NOMO-1 treated with DMSO at 0.1 percent for 48 hours (cell line): ENCODE results near the gene FAM3C.

Experiments
- DNase-seq: peaks from one replicate; lab custom pipeline; 2025; ENCODE audit not compliant: unreplicated experiment; lab: John Stamatoyannopoulos, UW

FAM3C gene

DNA sequence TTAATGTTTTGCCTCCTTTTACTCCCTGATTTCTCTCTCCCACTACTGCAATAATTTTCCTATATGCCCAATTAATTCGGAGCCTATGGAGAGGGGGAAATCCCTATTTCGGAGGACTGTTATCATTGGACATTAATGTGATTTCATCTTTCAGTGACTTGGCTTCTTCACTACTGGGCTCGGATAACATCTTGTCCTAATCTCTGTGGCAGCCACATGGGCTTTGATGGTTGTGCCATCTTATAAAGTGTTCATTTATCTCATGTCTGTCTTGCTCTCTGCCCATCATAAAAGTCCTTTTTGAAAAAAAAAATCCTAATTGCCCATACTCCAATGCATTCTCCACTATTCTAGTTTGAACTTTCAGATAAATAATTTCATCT, 15.5 kb upstream of the FAM3C start:
- no peak for DNase-seq

DNA sequence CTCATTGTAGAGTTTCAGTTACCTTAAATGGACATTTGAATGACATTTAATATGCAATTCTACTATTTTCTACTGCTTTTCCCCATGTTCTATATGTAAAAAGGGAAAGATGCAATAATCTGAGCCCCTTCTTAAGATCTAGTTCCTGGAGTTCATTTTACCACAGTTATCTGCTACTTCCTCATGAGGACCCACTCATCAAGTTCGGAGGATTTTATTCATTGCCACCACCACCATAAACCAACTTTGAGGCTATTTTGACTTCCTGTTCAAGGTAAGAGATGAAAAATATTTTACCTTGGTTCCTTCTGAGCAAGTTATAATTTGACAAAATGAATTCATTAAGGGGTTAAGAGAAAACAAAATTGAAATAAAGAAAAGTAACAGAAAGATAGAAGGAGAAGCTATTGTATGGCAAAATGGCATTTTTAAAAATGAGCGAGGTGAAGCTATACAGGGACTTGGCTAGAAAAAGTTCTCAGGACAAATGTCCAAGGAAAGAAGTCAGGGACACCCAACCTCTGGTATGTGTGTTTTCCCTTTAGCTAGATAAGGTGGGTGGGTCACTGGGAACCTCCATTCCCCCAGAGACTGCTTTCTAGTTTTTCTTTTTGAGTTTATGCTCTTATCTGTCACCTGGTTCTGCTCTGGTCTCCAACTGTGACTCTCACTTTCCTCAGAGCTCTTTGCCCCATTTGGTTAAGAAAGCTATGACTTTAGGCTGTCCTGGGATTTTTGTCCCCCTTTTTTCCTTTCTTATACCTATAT, 14.9 kb upstream of the FAM3C start:
- DNase-seq, result no peak

DNA sequence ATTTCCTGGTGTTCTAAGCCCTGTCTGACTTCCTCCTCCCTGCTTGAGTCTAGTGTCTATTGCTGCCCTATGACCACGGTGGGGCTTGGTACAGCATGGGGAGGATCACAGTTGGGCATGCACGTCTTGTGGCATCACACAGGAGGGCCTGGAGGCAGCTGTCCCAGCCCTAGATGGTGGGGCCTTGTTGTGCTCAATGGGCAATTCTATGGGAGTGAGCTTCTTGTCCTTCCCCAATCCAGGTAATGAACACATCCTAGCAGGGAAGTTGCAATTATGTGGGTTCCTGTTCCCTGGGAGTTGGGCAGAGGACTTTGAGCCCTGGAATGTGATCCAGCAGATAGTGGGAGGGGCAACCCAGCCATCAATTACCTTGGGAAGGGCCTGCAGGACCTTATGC, 10.8 kb upstream of the FAM3C start:
- DNase-seq, result no peak

DNA sequence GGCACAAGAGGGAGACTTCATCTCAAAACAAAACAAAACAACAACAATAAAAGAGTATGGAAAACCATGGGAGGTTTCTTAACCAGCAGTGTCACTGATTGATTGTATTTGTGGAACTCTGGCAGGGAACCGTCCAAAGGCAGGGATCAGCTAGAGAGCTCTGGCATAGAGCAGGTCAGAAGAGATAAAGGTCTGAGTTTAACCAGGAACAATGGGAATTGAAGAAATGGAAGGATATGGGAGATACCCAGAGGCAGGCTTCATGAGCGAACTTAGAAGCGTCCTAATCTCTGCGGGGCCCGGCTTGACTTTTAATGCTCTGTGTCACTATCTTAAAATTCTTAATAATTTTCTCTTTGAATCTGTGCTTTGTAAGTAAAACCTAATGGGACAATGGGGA, 10.4 kb upstream of the FAM3C start:
- DNase-seq, result no peak

DNA sequence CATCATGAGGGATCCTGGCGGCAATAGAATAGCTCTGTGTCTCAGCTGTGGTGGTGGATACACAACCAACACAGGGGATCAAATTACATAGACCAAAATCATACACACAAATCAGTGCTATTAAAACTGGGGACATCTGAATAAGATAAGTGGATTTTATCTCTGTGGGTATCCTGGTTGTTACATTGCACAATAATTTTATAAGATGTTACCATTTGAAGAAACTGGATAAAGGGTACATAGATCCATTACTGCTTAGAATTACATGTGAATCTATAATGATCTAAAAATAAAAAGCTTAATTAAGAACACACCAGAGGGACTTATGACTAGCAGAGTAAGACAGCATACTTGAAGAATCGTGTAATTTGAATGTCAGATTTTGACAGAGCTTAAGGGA, 8.2 kb upstream of the FAM3C start:
- DNase-seq, result no peak

DNA sequence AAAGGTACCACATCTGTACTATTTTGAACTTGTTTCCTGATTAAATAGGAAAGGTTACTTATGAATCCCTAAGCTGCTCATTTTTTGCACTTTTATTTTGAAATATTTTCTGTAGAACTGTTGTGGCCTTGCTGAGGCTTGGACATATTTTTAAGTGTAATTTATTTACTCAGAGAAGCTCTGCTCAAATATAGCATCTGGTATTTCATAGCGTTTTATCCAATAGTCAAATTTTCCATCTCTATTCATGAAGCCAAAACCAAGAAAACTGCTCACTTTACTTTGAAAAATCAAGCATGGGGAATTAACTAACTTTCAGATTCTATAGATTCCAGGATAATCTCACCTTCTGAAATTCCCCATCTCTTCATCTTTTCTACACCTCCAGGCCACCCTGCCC, 6.6 kb upstream of the FAM3C start:
- no peak for DNase-seq

DNA sequence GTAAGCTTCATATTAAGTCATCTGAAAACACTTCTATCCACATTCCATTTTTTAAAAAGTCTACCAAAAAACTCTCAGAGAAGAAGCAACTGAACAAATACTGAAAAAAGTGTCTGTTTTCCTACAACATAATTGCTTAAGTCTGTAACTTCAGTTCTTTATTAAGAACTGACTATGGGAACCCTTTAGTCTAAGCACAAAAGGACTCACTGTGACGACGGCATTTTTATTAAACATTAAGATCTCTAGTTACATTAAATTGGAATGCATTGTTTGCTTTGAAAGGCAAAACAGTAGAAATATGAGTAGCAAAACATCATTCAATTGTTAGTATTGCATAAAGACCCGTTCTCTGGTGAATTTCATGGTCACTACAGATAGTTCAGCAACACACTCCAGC, 5.8 kb upstream of the FAM3C start:
- no peak for DNase-seq

DNA sequence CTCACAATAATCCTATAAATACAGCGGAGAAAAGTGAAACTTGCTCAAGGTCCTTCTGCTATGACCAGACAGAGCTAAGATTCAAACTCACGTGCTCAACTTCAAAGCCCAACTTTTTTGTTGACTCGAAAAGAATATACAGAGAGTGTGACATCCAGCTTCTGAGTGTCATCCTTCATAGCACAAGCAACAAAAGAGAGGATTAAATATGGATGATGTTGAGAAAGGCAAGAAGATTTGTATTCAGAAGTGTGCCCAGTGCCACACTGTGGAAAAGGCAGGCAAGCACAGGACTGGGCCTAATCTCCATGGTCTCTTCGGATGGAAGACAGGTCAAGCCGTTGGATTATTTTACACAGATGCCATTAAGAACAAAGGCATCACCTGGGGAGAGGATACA, 2.1 kb upstream of the FAM3C start:
- no peak for DNase-seq

DNA sequence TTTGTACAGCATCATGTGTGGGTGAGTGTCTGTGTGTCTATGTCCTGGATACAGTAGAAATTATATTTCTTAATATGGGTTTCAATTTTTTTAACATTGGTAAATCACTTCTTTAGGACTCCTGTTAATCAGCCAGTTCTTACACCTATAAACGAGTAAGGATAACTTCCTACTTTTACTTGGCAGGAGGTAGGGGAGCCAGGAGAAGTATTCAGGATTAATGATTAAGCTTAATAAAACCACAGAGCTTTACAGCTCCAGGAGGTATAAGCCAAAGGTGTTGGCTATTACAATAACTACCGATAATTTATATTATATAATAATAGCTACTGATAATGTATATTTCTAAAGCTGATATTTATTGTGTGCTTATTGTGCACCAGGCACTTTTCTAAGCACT, 1.7 kb upstream of the FAM3C start:
- DNase-seq, result no peak

DNA sequence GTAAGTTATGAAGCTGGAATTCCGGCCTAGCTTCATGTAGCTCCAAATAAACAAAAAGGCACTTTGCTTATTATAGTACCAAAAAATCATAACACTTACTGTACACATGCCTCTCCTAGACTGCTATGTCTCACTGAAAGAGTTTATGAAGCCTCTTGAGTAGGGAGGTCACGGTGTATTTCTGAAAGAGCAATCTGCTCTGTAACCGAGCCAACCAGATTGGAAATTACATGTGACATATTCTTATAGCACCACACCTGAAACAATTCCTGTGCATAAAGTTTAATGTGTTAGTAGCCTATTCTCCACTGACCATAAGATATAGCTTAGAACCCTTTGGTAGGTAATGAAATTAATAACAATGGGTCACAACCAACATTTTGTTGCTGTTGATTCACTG, 1.3 kb upstream of the FAM3C start:
- no peak for DNase-seq

DNA sequence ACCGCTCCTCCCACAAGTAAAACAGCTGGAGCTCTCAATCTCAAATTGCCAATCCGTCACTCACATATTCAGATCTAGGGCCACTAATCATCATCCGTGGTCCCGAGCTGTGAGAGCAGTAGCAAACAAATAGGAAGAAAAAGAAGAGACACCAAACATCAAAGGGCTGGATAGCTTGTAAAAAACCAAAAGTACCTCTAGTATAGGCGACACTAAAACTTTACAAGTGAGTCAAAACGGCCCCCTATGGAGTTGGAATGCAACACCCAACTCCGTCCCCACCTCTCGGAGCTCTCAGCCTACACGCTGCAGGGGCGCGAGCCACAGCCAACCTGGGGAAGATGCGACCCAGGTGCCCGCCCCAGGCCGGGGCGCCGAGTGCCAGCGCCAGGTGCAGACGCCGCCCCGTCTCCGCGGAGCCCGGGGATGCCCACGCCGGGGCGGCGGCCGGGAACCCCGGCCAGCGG, 581 bp downstream of the FAM3C start:
- no peak for DNase-seq

DNA sequence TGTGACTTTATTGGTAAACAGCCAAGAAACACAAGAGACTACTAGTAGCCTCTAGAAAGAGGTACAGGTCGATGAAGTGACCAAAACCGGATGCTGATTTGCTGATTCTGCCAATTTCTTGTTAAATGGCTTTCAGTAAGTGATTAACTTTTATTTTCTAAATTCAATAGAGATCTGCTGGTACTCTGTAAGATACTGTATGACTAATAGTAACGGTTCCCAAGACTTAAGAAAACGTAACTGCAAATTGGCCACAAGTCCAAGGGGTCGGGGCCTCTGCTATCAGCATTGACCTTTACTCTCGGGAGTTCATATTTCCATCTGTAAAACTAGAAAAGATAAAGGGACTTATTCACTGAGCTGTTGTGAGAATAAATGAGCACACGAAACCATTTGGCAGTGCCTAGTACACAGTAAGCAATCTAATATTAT, 1.4 kb downstream of the FAM3C start:
- no peak for DNase-seq

DNA sequence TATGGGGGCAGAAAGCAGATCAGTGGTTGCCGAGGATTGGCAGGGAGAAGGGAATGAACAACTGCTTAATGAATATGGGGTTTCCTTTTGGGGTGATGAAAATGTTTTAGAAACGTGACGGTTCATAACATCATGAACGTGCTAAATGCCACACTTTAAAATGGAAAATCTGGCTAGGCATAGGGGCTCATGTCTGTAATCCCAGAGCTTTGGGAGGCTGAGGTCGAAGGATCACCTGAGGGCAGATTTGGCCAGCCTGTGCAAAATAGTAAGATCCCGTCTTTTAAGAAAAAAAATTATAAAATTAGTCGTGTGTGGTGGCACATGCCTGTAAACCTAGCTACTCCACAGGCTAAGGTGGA, 3.1 kb downstream of the FAM3C start:
- no peak for DNase-seq

DNA sequence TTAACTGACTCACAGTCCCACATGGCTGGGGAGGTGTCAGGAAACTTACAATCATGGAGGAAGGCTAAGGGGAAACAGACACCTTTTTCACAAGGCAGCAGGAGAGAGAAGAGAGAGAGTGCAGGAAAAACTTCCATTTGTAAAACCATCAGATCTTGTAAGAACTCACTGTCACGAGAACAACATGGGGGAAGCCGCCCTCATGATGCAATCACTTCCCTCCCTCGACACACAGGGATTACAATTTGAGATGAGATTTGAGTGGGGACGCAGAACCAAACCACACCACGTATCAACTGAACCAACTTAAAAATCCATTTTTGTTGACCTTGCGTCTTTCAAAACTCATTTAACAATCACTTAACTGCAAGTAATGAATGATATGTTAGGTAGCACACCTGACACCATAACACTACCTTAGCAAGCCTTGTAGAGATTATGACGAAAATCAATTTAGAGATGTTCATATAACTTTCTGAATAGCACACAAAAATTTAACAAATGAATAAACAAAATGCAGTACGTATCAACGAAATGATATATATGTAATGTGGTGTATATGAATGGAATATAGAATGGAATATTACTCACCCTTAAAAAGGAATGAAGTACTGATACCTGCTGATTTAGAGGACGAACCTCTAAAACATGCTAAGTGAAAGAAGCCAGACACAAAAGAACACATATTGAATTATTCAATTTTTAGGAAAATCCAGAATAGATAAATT, 3.7 kb downstream of the FAM3C start:
- no peak for DNase-seq

DNA sequence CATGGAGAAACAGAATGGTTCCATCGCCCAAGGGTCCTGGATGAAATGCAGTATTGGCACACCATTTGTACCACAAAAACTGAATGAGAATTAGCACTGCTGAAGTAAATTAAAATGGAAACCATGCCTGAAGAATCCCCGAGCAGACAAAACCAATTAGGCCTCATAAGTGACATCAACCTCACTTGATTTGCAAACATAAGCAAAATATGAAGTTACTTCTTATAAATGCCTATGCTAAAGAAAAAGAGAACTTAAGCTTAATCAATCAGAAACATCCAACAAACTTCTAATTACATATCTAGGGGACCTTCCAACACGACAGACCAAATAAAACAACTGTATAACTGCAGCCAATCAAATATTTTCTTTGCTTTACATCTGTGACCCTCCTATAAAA, 4.4 kb downstream of the FAM3C start:
- DNase-seq, result no peak

DNA sequence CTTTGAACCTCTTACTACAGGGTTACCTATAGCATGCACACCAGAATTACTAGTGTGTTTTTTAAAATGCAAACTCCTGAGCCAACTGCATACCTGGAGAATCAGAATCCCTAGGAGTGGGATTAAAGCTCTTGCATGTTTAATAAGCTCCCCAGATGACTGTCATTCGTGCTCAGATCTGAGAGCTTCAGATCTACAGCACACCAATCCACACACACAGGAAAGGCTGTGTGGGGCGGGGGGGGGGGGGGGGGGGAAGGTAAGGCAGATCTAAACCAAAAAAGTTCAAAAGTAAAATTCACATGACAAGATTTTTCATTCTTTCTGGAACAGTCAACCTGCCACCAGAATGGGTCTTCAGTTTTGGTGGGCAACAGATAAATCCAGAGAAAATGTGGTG, 5.5 kb downstream of the FAM3C start:
- no peak for DNase-seq

DNA sequence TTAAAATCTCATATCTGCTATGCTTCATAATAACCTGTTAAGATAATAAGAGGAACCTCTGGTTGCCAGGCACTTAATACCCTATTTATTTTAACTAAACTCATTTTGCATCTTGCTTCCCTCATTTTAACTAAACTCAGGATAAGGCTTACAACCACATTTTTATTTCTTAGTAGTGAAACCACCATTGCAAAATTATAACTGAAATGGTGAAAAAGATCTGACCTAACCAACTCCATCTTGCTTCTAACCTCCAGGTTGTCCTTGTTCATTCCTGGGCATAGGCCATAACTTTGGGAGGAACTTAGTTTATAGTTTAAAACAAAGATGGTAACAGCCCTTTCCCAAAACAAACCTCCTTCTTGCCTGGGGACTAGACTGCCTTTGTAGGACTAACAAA, 6.0 kb downstream of the FAM3C start:
- DNase-seq, result no peak

DNA sequence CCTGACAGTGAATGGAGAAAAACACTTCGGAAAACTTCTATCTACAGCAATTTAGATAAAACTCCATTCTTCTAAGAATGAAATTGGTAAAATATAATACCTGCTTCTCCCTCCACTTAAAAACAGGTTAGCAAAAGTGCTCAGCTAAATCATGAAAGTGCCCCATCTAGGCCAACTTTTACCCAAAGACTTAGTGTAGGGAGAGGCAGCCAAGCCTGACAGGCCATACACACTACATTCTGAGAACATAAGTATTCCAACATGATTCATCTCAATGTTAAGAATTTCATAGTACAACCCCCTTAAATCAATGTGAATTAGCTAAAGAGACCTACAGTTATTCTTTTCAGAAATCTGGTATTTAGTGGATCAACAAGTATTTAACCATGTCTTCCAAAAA, 7.2 kb downstream of the FAM3C start:
- DNase-seq, result no peak

DNA sequence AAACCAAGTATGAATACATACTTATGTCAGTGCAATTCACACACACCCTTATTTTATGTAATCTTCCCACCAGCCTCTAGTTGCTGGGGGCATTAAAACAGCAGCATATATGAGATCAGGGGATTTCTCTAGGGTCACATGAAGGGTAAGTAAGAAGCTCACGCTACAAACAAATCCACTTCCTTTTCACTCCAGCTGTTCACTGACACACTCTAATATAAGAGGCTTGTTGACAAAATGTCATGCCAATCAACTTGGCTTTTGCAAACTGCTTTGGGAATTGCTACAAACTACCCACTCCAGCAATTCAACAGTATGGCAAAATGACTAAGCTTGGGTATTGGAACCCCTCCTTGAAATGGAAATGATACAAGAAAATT, 10.3 kb downstream of the FAM3C start:
- DNase-seq, result no peak

DNA sequence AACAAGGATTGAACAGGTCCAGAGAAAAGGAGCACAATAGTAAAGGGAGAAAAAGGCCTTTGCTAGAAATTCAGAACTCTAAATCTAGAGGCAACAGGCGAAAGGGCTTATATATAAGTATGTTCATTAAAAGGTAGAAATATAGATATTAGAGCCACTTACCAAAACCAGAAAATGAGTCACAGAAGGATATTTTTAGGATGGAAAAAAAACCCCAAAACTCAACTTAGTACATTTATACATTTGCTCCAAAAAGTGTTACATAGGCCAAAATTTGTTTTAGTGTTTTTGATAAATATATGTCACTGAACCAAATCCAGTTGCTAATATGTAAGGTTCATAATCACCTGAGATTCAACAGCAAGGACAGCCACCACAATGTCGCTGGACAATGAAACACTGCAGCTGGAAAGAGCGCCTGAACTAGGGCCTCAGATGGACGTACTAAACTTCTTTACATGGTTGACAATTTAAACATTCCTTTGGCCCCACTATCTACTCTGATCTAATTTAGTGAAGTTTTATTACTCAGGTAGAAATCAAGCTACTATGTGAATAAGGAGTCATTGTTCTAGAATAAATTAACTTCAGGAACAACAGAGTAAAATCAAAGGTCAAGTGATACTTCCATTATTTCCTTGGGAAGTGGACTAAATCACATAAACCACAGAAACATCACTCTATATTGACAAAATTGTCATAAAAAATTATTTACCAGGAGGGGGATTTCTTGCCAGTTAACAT, 10.9 kb downstream of the FAM3C start:
- no peak for DNase-seq

DNA sequence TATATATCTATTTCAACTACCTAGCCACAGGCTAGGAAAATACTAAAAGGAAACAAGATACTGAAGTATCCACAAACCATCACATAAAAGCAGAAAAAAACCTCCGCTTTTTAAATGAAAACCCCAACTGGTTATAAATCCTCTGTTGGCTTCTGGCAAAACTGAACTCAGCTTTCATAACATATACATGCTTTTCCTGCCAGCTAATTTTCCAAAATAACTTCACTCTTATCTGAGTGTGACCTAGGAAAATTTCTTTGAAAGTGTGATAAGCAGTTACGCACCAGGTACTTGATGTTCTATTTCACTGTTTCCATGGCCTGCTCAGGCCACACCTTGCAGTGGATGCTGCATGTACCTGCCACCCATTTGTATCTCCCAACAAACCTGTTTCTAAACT, 11.8 kb downstream of the FAM3C start:
- no peak for DNase-seq

DNA sequence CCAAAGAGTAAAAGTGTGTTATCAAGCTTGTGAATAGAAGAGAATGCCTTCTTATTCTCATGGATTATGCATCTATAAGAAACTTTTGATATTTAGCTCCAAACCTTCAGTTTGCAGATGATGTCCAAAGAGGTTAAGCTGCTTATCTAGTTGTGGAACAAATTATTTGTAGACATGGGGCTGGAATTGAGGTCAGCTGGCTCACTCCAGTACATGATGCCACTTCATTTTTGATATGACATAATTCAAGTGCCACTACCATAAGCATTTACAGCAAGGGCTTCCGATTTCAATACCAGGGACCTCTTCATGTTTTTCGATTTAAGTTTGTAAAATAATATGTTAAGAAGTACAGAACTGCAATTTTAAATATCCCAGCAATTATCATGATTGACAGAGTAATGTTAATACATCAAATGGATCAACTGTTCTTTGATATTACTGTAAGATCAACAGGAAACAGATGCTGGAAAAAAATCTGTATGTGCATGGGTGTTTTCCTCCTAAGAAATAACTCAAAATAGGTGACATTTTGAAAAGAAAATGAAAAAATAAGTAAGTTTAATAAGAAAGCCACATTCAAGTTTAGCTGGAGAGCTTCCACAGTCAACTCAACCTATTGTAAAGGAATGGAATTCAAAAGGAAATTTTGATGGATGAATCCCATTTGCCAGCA, 12.7 kb downstream of the FAM3C start:
- DNase-seq, result no peak
